Cardiac muscle cell (in vitro differentiated cells and primary cell): ENCODE measurements around the gene GDF7. TPM values are rescaled to one million over a fixed set of nuclear protein-coding genes. Genes with fewer than 3 reads are reported as not detected.

Source experiments
- DNase-seq, 2 donors: peaks; one replicate each; pipeline versions ENCODE4 v3.0.0 to v3.0.0-alpha.2; 2010 to 2017; ENCODE audit warnings: low read depth in 1 of 2, low spot score in 1 of 2
- H3K27ac ChIP-seq: fragments of 200-600 bp; sonication (generic); 2 replicates; pipeline ENCODE4 v1.5.1; 2016
- H3K27me3 ChIP-seq: fragments of 200-600 bp; sonication (generic); 2 replicates; pipeline ENCODE4 v1.6.0; 2016; ENCODE audit warnings: control low read depth
- H3K36me3 ChIP-seq: fragments of 200-600 bp; sonication (generic); 2 replicates; pipeline ENCODE4 v1.5.1; 2016; ENCODE audit warnings: control low read depth
- H3K4me1 ChIP-seq: fragments of 200-600 bp; sonication (generic); 2 replicates; pipeline ENCODE4 v1.8.1; 2017; ENCODE audit warnings: low read depth, mild to moderate bottlenecking, mixed run types
- H3K4me3 ChIP-seq: fragments of 200-600 bp; sonication (generic); 2 replicates; pipeline ENCODE4 v1.5.1; 2016; ENCODE audit warnings: mild to moderate bottlenecking
- H3K9me3 ChIP-seq: fragments of 200-600 bp; sonication (generic); 2 replicates; pipeline ENCODE4 v1.5.1; 2017; ENCODE audit warnings: low read depth, mild to moderate bottlenecking, control low read depth
- polyA plus RNA-seq: library from polyadenylated mRNA; unstranded; fragments of >200 nt; fragmentation: Nextera tagmentation; extraction: Ambion mirVana; gene quantifications from 2 replicates; pipeline ENCODE4 v1.2.1, GENCODE V29; 2016
- total RNA-seq: library from RNA; depleted of rRNA; stranded (reverse); fragments of >200 nt; gene quantifications from 2 replicates; pipeline ENCODE4 v1.2.3, GENCODE V29; 2016
- TF ChIP-seq, protein P1 (sequence below): IDR thresholded peaks from 2 replicates; pipeline ENCODE4 v1.5.1; 2012; ENCODE audit warnings: low read depth, mild to moderate bottlenecking, low read length

Gene GDF7
- total and polyA plus RNA-seq, 2 experiments from 2014 or later = 0.09 to 0.15 TPM

DNA sequence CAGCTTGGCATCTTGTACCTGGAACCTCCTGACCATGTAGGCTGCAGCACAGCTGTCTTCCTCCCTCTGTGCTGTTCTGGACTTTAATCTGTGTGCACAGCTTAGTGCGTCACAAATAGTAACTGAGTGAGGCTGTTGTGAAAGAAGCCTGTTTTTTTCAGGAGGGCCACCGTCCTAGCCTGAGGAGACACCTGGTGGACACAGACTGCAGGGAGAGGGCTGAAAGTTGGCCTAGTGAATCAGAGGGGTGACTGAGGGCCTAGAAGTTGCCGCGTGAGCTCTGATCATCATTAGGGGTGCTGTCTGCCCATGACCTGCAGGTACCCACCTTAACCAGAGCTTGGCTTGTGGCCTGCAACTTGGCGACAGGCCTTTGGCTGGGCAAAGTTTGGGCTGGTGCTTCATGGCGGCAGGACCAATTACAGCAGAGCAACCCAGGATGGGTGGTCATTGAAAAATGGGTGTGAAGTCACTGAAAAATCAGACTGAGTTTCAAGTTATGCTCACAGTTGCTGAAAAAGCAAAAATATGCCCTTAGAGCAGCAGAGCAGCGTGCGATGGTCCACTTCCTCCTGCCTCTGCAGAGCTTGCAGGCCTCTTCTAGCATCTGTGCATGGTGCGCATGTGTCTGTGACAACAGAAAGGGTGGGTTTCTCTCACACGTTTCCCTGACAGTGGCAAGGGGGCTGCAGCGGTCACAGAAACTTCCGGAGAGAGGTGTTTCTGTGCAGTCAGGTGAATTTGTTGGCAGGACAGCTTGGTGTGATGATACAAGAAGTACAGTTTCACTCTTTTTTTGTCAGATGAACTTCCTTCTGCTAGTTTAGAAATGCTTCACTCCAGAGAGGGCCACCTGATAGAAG, 9.6 kb downstream of the GDF7 start:
- H3K9me3 ChIP-seq = no peaks in the 10 kb centered on the region
- no peak overlapping the region for H3K4me3 ChIP-seq
- H3K36me3 ChIP-seq = no peaks in the 10 kb centered on the region
- no peak for DNase-seq
- H3K4me1 ChIP-seq = no peaks in the 10 kb centered on the region
- H3K27ac ChIP-seq = no peak overlapping the region
- TF ChIP-seq, protein P1, sequence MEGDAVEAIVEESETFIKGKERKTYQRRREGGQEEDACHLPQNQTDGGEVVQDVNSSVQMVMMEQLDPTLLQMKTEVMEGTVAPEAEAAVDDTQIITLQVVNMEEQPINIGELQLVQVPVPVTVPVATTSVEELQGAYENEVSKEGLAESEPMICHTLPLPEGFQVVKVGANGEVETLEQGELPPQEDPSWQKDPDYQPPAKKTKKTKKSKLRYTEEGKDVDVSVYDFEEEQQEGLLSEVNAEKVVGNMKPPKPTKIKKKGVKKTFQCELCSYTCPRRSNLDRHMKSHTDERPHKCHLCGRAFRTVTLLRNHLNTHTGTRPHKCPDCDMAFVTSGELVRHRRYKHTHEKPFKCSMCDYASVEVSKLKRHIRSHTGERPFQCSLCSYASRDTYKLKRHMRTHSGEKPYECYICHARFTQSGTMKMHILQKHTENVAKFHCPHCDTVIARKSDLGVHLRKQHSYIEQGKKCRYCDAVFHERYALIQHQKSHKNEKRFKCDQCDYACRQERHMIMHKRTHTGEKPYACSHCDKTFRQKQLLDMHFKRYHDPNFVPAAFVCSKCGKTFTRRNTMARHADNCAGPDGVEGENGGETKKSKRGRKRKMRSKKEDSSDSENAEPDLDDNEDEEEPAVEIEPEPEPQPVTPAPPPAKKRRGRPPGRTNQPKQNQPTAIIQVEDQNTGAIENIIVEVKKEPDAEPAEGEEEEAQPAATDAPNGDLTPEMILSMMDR = no peak
- peaks cover 34% of the 10 kb centered on the region for H3K27me3 ChIP-seq

DNA sequence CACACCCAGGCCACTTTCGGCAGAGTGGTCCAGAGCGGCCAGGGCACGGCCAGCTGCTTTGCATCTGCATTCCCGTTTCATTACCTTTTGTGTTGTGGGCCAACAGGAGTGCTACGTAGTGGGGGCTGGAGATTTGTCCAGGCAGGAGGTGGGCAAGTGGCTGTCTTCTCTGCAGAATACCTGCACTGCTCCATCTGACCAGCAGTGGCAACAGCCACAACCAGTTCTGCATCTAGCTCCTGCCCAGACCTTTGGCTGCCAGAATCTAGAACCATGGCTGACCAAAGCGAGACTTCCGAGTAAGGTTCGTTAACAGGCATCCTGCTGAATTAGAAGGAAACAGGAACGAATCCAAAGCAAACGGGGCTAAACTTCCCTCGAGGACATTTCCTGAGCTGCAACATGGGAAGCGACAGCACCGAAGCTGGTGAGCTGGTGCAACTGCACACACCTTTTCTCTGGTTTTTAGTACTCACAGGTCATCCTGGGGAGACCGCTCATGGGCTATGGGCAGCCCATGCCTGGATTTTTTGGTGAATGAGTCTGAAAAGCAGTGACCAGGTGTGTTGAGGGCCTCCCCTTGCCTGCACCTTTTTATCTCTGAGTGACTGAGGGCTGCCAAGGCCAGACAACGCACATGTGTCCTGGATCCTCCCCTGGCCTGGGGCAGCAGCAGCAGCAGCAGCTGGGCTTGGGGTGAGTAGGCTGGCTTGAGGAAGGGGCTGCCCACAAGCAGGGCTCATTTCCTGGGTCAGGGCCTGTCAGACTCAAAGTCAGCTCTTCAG, 10.5 kb downstream of the GDF7 start:
- H3K9me3 ChIP-seq = no peaks in the 10 kb centered on the region
- no peak overlapping the region for H3K4me3 ChIP-seq
- no peak for DNase-seq
- TF ChIP-seq, protein P1 = no peak
- H3K4me1 ChIP-seq = no peaks in the 10 kb centered on the region
- H3K36me3 ChIP-seq = no peaks in the 10 kb centered on the region
- no peak overlapping the region for H3K27ac ChIP-seq
- H3K27me3 ChIP-seq = peaks cover 25% of the 10 kb centered on the region

DNA sequence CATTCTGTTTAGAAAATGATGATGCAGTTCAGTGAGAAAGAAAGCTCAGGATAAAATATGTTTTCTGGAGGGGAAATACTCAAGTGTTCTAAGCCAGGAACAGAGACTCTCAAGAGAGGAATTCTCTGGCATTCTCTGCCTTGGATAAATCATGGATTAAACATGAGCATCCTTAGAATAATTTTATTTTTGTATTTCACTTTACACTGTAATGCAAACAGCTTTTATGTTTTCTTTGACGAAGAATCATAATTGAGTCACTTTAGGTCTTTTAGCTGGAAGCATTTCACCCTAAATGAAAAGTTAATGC, 11.1 kb downstream of the GDF7 start:
- Histone ChIP-seq H3K9me3 (no peaks in the 10 kb centered on the region), H3K4me3 (no peak overlapping the region), H3K27ac (no peak overlapping the region), H3K27me3 (peaks cover 20% of the 10 kb centered on the region), H3K36me3 (no peaks in the 10 kb centered on the region), H3K4me1 (no peaks in the 10 kb centered on the region)
- no peak for DNase-seq
- TF ChIP-seq, protein P1 = no peak

DNA sequence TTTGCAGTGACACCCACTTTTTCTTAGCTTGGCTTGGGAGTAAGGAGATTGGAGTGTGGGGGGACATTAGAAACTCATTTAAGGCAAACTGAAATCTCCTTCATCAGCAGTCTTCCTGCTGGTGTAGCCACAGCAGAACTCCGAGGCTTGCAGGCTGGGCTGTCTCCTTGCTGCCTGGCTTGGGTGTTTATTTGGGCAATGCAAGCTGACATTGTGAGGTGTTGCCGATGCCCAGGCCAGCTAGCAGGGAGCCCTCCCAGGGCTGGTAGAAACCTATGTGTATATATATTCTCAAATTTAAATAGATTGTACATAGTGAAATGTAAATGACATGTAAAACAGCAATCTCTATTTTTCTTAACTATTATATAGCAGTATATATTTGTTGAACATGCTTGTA, 11.8 kb downstream of the GDF7 start:
- H3K4me1 ChIP-seq = no peaks in the 10 kb centered on the region
- no peak for DNase-seq
- peaks cover 12% of the 10 kb centered on the region for H3K27me3 ChIP-seq
- H3K36me3 ChIP-seq = no peaks in the 10 kb centered on the region
- TF ChIP-seq, protein P1 = no peak
- H3K9me3 ChIP-seq = no peaks in the 10 kb centered on the region
- H3K4me3 ChIP-seq = no peak overlapping the region
- no peak overlapping the region for H3K27ac ChIP-seq

DNA sequence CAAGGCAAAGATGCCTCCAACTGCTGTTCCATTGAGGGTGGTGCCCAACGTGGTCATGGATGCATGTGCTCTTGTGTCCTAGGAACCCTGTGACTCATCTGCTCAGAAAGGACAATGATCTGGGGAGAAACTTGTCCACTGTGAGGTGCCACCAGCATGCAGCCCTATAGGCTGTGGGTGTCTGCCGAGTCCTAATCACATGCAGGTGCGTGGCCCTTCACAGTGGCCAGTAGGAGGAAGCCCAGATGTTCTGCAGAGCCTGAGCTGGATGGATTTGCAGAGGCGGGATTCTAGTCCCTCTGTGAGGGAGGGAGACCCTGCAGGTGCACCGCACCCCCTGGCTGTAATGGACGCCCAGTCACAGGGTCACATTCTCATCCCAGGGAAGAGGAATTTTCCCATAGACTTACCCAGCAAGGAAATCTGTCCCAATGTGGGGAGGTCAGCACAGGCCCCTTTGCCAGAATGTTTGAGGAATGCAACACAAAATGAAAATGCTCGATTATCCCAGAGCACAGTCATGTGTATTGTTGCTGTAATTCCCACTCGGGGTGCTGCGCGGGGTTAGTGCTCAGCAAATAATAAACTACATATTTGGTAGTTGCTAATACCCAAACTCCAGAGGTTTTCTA, 13.9 kb downstream of the GDF7 start:
- Histone ChIP-seq H3K4me3 (no peak overlapping the region), H3K36me3 (peaks cover 5% of the 10 kb centered on the region), H3K27me3 (no peaks in the 10 kb centered on the region), H3K27ac (no peak overlapping the region), H3K9me3 (no peaks in the 10 kb centered on the region), H3K4me1 (no peaks in the 10 kb centered on the region)
- no peak for DNase-seq
- TF ChIP-seq, protein P1 = no peak
